K562 (cell line): ENCODE data around the gene EPOP. TPM values are rescaled to one million over a fixed set of nuclear protein-coding genes. Genes with fewer than 3 reads are reported as not detected.

Experiments
- BMI1 ChIP-seq: fragments of 150-350 bp; IDR thresholded peaks from 2 replicates; pipeline ENCODE4 v1.6.1; 2014; ENCODE audit warnings: low read length
- ESRRA ChIP-seq: fragments of 450-650 bp; IDR thresholded peaks from 2 replicates; pipeline ENCODE4 v1.6.1; 2014; ENCODE audit warnings: low read depth, mild to moderate bottlenecking, moderate library complexity, borderline replicate concordance
- KLF13 ChIP-seq: fragments of 450-650 bp; IDR thresholded peaks from 2 replicates; pipeline ENCODE4 v1.6.1; 2016; ENCODE audit warnings: missing genetic modification characterization, low read depth, mild to moderate bottlenecking, missing compliant biosample characterization, moderate library complexity, borderline replicate concordance
- MTA3 ChIP-seq: fragments of 450-650 bp; formaldehyde crosslinking; IDR thresholded peaks from 2 replicates; pipeline ENCODE4 v1.6.1; 2017; ENCODE audit warnings: mild to moderate bottlenecking, borderline replicate concordance
- NR2C2 ChIP-seq, 2 experiments: fragments of 200-800 bp in 1 of 2; sonication (Bioruptor generic) in 1 of 2; sonication (generic) in 1 of 2; formaldehyde crosslinking in 1 of 2; IDR thresholded peaks; 2 replicates each; pipeline versions ENCODE4 v1.6.1 to v1.8.0; 2016 to 2022; ENCODE audit warnings: mild to moderate bottlenecking in 1 of 2, missing compliant biosample characterization in 1 of 2, missing genetic modification characterization in 1 of 2, missing genetic modification reagents in 1 of 2
- XRCC5 ChIP-seq: fragments of 200-400 bp; formaldehyde crosslinking; IDR thresholded peaks from 2 replicates; pipeline ENCODE4 v1.6.1; 2017; ENCODE audit warnings: low read depth, mild to moderate bottlenecking, low read length
- ZNF444 ChIP-seq: fragments of 250-450 bp; sonication (Bioruptor Pico); IDR thresholded peaks from 2 replicates; pipeline ENCODE4 v1.4.0; 2020; ENCODE audit warnings: mild to moderate bottlenecking, moderate library complexity
- polyA plus RNA-seq, 8 experiments: library from polyadenylated mRNA; depleted of rRNA in 4 of 8; stranded (reverse) in 5 of 8; unstranded in 3 of 8; fragments of >200 nt; fragmentation: Nextera tagmentation in 2 of 8; fragmentation: Illumina TruSeq in 1 of 8; extraction: Ambion mirVana in 2 of 8; extraction: Trizol in 1 of 8; gene quantifications; 2 replicates each; pipeline versions ENCODE4 v1.2.1 to v1.2.3, GENCODE V29; 2011 to 2014; ENCODE audit warnings: inconsistent platforms in 1 of 8, missing spikeins in 1 of 8
- total RNA-seq, 7 experiments: library from RNA; depleted of rRNA in 6 of 7; stranded (reverse); fragments of >200 nt in 6 of 7; fragmentation: Illumina TruSeq in 2 of 7; extraction: Trizol in 2 of 7; gene quantifications; 2 replicates each; pipeline versions ENCODE4 v1.2.1 to v1.2.3, GENCODE V29; 2011 to 2021; ENCODE audit warnings: low replicate concordance in 1 of 7
- TF ChIP-seq, protein P1 (sequence below), 3 experiments: fragments of 200-800 bp in 1 of 3; fragments of 250-450 bp in 1 of 3; fragments of 450-650 bp in 1 of 3; sonication (Bioruptor Pico) in 1 of 3; sonication (Bioruptor generic) in 1 of 3; formaldehyde crosslinking in 1 of 3; IDR thresholded peaks; 2 replicates each; pipeline versions ENCODE4 v1.6.1 to v1.8.0; 2016 to 2022; ENCODE audit warnings: mild to moderate bottlenecking in 2 of 3, missing genetic modification characterization in 2 of 3, missing compliant biosample characterization in 1 of 3, moderate library complexity in 1 of 3
- TF ChIP-seq, protein P2 (sequence below): fragments of 200-400 bp; formaldehyde crosslinking; IDR thresholded peaks from 2 replicates; pipeline ENCODE4 v1.6.1; 2017; ENCODE audit warnings: mild to moderate bottlenecking, low read depth, low read length, moderate library complexity

EPOP gene
- total and polyA plus RNA-seq, 9 of the 15 experiments (the other 6 are each of a cell fraction or from before 2014, with no cell fraction given): 0.41 to 10.6 (median 4.6) TPM

DNA sequence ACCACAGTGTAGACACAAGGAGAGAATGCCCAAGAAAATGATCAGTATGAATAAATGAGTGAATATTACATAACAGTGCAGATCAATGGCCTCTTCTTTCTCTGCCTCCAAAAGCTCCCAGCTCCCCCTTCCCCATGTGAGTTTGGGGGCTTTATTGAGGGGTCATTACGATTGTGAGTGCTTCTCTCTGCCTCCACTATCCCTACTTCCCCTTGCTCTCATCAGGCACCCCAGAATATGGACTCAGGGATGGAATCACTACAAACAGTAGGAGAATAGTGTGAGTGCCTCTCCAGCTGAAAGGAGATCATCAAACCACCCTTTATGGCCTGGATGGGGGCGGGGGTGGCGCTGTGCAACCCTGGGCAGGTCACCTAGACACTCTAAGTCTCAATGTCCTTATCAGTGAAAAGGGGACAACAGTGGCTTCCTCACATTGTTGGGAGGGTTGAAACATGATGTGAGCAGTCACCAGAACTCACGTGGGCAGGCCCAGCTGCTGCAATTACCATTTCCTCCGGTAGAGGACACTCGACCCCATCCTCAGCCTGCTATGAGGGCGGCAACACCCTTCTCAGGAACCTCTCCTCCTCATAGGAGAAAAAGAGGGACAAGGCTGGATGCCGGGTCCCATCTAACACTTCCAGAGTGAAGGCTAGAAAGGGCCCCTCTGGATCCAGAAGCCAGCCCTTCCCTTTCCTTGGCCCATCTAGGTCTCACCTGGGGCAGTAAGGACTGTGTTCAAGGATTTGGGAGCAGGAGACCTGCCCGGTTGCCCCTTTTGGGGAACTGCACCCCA lies 2.1 kb upstream of the EPOP start (continued):
- TF ChIP-seq, protein P1, sequence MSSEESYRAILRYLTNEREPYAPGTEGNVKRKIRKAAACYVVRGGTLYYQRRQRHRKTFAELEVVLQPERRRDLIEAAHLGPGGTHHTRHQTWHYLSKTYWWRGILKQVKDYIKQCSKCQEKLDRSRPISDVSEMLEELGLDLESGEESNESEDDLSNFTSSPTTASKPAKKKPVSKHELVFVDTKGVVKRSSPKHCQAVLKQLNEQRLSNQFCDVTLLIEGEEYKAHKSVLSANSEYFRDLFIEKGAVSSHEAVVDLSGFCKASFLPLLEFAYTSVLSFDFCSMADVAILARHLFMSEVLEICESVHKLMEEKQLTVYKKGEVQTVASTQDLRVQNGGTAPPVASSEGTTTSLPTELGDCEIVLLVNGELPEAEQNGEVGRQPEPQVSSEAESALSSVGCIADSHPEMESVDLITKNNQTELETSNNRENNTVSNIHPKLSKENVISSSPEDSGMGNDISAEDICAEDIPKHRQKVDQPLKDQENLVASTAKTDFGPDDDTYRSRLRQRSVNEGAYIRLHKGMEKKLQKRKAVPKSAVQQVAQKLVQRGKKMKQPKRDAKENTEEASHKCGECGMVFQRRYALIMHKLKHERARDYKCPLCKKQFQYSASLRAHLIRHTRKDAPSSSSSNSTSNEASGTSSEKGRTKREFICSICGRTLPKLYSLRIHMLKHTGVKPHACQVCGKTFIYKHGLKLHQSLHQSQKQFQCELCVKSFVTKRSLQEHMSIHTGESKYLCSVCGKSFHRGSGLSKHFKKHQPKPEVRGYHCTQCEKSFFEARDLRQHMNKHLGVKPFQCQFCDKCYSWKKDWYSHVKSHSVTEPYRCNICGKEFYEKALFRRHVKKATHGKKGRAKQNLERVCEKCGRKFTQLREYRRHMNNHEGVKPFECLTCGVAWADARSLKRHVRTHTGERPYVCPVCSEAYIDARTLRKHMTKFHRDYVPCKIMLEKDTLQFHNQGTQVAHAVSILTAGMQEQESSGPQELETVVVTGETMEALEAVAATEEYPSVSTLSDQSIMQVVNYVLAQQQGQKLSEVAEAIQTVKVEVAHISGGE (CRISPR knock-in tag; IDR thresholded peaks at IDR 0.05): 0 out of 6 replicates have a peak, but pooled peaks of 1 of the 3 experiments have one; percentile 12
- peak; percentile 24; the same call in 1 of the 2 replicates for TF ChIP-seq KLF13 (tag)
- peak; percentile 28; the same call in 1 of the 2 replicates for TF ChIP-seq MTA3
- no peak for TF ChIP-seq NR2C2 (CRISPR knock-in tag; IDR thresholded peaks at IDR 0.05)
- no peak for TF ChIP-seq NR2C2 (tag; IDR thresholded peaks at IDR 0.05)
- 0 out of 2 replicates have a peak, but pooled peaks have one; percentile 38 for TF ChIP-seq XRCC5
- peak; percentile 83 for TF ChIP-seq ESRRA
- no peak for TF ChIP-seq ZNF444
- TF ChIP-seq, protein P2, sequence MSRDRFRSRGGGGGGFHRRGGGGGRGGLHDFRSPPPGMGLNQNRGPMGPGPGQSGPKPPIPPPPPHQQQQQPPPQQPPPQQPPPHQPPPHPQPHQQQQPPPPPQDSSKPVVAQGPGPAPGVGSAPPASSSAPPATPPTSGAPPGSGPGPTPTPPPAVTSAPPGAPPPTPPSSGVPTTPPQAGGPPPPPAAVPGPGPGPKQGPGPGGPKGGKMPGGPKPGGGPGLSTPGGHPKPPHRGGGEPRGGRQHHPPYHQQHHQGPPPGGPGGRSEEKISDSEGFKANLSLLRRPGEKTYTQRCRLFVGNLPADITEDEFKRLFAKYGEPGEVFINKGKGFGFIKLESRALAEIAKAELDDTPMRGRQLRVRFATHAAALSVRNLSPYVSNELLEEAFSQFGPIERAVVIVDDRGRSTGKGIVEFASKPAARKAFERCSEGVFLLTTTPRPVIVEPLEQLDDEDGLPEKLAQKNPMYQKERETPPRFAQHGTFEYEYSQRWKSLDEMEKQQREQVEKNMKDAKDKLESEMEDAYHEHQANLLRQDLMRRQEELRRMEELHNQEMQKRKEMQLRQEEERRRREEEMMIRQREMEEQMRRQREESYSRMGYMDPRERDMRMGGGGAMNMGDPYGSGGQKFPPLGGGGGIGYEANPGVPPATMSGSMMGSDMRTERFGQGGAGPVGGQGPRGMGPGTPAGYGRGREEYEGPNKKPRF: no peak
- TF ChIP-seq BMI1: no peak
